NCI-H748 treated with DMSO at 0.1 percent for 48 hours (cell line): ENCODE results near the gene GLTPD2.

ENCODE experiments used
- DNase-seq: peaks from one replicate; lab custom pipeline; 2025; lab: John Stamatoyannopoulos, UW

Gene GLTPD2

DNA sequence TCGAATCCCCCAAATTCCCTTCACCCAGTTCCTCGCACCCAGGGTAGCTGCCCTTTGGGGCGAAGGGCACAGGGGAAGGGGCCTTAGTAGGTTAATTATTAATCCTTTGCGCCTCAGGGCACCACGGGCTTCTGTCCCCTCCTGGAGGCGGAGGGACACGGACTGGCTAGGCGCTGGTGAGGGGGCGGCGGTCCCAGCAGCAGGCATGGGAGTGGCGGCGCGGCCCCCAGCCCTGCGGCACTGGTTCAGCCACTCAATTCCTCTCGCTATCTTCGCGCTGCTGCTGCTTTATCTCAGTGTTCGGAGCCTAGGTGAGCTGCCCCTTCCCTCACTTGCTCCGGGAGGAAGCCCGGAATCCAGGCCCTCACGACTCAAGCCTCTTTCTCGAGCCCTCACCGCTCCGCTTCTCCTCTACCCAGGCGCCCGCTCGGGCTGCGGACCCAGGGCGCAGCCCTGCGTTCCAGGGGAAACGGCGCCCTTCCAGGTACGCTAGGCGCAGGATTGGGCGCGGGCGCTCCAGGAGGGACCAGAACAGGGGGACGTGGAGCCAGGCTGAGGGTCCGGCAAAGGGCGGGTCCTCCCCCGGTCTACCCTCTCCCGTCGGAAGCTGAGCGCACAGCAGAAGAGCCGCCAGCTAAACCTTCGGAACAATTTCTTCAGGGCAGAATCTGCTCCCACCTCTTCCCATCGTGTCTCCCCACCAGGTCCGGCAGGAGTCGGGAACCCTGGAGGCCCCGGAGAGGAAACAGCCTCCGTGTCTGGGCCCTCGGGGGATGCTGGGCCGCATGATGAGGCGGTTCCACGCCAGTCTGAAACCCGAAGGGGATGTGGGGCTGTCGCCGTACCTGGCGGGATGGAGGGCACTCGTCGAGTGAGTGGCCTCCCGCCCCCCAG lies at the start of gene GLTPD2:
Gene GLTPD2, plus strand, starts transcription at position 158 of the 894 bp plus-strand sequence. Its CDS starts 48 bp downstream, at position 206.
- DNase-seq, result no peak

DNA sequence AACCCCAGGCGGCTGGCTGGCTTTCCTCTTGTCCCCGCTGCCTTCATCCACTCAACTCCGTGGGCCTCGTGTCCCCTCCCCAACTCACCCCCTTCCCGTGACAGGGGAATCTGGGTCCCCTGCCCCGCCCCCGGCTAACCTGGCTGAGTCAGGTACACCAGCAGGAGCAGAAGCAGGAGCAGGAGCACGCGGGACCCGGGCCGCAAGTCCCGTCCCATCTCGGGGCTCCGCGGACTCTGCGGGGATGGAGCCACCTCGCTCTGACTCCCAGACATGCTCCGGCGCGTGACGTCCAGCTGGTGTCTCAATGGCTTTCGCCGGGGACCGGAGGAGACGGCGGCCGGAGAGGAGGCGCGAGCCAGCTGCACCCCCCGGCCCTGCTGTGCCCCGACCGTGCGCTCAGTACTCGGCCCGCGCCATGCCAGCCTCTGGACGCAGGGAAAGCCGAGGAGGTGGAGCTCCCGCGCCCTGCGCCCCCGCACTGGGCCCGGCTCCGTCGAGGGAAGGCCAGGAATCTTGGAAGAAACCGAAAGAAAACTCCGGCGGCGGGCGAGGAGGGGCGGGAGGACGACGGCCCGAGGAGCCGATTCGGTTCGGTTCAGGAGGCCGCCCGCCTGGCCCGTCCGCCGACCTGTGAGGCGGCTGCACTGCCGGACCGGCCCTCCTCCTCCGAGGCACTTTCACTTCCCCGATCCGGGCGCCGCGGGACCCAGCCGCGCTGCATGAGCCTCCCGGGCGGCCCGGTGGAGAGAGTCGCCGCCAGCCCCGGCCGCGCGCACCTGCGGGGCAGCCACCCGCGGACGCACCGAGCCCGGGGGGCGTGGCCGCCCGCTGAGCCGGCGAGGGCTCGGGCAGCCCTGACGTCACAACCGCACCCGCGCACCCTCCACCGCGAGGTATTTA lies 49.4 kb upstream of the GLTPD2 start, which contains the start of the genes CXCL16 and ZMYND15:
Gene CXCL16, minus strand, starts transcription at position 807 of the 903 bp plus-strand sequence. Its CDS starts 589 bp downstream, at position 218.
Gene ZMYND15, plus strand, starts transcription at position 712 of the 903 bp plus-strand sequence. CDS start 716 bp downstream, outside the sequence.
- no peak for DNase-seq

DNA sequence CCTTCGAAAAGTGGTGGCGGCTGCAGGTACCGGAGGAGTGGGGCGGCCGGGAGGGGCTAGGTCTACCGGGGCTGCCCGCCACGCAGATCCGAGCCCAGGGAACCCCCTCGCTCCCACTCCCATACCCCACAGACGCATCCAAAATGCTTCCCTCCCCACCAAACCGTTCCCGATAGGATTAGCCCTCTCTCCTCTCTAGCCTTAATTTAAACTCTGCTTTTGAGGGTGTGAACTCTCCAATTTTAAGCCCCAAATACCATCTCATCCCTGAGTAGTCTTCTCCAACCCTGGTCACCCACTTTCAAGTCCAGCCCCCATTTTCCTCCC lies 48.8 kb upstream of the GLTPD2 start:
- no peak for DNase-seq

DNA sequence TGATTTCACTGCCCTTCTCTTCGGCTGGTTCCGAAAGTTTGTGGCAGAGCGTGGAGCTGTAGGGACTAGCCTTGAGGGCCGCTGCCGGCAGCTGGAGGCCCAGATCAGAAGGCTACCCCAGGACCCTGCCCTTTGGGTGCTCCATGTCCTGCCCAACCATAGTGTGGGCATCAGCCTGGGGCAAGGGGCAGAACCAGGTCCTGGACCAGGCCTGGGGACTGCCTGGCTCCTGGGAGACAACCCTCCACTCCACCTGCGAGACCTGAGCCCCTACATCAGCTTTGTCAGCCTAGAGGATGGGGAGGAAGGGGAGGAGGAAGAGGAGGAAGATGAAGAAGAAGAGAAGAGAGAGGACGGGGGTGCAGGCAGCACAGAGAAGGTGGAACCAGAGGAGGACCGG lies 48.2 kb upstream of the GLTPD2 start:
- DNase-seq, result no peak

DNA sequence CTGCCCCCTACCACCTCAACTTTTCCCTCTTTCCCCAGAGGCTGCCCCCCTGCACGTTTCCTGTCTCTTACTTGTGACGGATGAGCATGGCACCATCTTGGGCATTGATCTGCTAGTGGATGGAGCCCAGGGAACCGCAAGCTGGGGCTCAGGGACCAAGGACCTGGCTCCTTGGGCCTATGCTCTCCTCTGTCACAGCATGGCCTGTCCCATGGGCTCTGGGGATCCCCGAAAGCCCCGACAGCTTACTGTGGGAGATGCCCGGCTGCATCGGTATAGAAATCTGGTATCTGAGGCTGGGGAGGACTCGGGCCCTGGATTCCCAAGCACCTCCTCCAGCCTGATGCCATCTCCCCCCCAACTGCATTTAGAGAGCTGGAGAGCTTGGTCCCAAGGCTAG lies 47.2 kb upstream of the GLTPD2 start:
- DNase-seq, result no peak

DNA sequence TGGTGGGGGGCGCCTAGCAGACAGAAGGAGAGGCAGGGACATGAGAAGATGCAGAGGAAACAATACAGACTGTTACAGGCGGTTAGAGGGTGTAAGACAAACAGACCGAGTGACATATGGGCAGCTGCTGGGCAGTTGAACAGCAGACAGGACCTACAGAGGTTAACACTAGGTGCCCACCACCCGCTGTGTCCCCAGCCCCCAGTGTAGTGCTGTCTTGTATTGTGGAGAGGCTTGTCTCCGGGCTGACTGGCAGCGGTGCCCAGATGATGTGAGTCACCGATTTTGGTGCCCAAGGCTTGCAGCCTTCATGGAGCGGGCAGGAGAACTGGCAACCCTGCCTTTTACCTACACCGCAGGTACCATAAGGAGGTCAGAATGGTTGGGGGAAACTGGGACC lies 46.6 kb upstream of the GLTPD2 start:
- DNase-seq, result no peak

DNA sequence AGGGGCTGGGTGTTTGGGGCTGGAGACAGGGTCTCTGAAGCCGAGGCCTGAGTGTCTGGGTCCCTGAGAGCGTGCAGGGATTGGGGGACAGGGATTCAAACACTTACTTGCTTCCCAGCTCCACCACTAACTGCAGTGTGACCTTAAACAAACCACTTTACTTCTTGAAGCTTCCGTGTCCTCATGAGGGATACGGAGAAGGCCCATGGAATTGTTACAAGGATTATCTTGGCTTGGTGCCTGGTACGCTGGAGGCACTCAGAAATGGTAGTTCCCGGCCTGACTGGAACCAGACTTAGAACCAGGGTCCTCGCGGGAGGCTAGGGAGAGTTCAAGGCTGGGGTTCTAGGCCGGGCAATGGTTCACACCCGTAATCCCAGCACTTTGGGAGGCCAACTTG lies 46.1 kb upstream of the GLTPD2 start:
- no peak for DNase-seq

DNA sequence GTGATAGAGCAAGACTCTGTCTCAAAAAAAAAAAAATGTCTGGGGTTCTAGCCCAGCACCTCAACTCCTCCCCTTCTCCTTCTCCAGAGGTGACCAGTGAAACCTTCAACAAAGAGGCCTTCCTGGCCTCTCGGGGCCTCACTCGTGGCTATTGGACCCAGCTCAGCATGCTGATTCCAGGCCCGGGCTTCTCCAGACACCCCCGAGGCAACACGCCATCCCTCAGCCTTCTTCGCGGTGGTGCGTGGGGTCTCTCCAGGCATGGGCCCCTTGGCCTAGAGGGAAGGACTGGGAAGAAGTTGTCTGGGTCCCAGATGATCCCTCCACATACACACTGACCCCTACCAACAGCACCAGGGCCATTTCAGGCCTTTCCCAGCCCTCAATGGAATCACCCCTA lies 45.5 kb upstream of the GLTPD2 start:
- no peak for DNase-seq

DNA sequence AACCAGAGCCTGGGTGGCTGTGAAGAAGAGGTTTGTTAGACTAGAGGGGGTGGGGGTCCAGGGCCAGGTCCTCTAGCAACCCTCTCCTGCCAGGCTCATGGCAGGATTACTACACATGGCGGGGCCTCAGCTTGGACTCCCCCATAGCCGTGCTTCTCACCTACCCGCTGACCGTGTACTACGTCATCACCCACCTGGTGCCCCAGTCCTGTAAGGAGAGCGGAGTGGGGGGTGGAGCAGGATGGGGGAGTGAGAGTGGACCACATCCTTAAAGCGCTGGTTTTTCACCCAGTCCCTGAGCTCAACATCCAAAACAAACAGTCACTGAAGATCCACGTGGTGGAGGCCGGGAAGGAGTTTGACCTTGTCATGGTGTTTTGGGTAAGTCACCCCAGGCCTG lies 44.9 kb upstream of the GLTPD2 start:
- no peak for DNase-seq

DNA sequence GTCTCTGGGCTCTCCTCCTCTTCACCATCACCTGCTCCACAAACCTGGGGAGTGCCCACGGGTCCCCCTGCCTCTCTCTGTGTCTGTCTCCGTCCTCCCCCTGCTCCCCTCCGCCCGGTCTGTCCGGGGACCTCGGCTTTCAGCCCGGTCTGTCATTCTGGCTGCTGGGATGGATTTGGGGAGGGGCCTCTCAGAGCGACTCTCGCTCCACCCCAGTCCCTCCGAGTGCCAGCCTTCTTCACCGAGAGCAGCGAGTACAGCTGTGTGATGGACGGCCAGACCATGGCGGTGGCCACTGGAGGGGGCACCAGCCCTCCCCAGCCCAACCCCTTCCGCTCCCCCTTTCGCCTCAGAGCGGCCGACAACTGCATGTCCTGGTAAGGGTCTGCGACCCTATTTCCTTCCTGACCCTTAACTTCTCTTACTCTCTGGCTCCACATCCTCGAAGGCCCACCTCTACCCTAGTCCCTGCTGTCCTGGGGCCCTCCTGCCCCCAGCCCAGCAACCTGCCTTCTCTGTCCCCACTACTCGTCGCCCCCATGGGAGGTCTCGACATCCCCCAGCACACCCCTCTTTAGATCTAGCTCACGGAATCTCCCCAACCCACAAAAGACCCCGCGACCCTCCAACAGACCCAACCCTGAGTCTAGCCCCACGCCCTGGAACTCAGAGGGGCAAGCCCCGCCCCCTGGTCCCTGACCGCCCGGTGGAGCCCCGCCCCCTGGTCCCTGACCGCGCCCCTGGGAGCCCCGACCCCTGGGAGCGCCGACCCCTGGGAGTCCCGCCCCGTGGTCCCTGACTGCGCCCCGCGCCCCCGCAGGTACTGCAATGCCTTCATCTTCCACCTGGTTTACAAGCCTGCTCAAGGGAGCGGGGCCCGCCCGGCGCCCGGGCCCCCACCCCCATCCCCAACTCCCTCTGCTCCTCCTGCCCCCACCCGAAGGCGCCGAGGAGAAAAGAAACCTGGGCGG lies 43.5 kb upstream of the GLTPD2 start:
- no peak for DNase-seq

DNA sequence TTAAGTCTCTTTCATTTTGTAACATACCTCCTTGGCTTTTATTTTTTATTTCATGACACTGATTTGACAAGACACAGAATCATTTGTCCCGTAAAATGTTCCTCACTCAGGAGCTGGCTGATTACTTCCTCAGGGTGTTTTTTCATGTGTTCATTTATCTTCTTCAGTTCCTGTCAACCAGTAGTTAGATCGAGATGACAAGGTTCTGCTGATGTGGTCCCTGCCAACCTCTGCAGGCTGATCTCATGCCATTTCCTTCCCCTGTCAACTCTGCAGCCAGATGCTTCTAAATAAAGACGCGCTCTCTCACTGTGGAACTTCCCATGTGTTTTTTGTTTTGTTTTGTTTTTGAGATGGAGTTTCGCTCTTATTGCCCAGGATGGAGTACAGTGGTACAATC lies 40.9 kb upstream of the GLTPD2 start:
- no peak for DNase-seq

DNA sequence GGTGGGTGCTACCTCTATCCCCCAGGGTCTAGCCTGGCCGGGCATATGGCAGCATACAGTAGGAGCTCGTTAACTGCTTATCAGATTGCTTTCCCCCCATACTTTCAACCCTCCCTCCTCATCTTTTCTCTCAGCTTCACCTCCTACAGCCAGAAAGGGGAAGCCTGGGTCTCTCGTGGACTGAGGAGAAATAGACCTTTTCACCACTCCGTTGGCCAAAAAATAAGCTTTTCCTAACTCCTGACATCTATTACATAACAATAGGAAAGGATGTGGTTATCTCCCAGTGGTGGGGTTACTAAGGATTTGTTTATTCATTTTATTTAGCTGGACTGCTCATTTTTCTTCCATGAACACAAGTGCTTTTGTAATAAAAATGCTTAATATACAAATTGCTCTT lies 40.1 kb upstream of the GLTPD2 start:
- DNase-seq, result no peak

DNA sequence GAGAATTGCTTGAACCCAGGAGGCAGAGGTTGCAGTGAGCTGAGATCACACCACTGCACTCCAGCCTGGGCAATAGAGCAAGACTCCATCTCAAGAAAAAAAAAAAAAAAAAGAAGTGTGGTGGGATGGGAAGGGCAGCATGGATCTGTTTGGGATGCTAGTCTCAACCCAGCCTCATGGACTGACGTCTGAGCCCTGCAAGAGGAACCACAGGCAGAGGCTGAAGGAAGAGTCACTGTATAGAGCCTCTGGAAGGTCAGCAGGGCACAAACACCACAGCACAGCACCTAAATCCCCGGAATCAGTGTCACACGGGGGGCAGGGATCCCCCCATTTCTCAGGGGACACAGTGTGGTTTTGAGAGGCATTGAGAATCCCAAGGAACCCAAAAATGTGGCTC lies 38.2 kb upstream of the GLTPD2 start:
- DNase-seq, result no peak

DNA sequence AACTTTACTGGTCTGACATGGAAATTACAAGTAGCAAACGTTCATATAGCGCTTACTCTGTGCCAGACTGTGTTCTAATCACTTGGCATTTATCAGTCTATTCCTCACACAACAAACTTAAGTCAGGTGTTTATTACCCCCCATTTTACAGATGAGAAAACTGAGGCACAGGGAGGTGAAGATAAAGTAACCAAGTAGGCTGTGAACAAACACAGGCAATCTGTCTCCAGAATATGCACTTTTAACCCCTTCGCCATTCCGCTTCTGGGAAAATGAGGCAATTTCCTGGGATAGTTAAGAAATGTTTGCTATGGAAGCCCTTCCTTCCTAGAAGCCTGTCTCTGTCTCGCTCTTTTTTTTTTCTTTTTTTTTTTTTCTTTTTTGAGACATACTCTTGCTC lies 36.8 kb upstream of the GLTPD2 start:
- DNase-seq, result no peak

DNA sequence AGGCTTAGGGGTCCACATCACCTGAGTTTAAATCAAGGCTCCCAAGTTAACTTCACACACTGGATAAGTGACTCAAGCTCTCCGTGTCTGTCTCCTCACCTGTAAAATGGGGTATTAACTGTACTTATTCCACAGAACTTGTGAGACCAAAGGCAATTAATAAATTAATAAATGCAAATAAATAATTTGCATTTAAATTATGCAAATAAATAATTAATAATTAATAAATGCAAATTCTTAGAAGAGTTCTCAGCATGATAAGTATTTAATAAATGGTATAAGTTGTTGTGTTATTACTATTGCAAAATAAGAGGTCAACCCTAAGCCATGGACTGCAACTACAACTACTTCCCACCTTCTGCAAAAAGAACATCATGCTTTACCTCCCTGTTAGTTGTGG lies 35.4 kb upstream of the GLTPD2 start:
- no peak for DNase-seq

DNA sequence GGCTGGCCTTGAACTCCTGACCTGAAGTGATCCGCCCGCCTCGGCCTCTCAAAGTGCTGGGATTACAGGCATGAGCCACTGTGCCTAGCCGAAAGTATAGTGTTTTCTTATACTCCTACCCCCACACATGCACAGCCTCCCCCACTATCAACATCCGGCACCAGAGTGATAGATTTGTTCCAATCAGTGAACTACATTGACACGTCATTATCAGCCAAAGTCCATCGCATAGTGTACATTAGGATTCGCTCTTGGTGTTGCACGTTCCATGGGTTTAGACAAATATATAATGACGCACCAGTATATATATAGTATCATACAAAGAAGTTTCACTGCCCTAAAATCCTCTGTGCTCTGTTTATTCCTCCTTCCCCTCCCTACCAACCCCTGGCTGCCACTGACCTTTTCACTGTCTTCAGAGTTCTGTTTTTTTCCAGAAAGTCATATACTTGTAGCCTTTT lies 29.0 kb upstream of the GLTPD2 start:
- DNase-seq, result no peak

DNA sequence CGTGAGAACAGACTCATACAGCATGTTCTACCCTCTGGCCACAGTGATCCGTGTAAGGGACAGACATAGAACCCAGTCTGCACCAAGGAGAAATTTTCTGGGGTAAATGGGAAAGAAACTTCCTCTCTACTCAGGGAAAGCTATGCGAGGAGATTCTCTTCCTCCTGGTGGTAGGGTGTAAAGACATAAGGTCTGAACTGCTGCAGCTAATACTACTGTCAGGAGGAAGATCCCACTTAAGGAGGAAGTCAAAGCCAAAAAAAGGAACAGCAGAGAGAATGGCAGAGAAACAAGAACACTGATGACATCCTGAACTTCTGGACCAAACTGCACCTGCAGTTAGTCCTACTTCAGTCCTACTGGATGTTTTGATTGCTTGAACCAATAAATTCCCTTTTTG lies 24.2 kb upstream of the GLTPD2 start:
- DNase-seq, result no peak

DNA sequence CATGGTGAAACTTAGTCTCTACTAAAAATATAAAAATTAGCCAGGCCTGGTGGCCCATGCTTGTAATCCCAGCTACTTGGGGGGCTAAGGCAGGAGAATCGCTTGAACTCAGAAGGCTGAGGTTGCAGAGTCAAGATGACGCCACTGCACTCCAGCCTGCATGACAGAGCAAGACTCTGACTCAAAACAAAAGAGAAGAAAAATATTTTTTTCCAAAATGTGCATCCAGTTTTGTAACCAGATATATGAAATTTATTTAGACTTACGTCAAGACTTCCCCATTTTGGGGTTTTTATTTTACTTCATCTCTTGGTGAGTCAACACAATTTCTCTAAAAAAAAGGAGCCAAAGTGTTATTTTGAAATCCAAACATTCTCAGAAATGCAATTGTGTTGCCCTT lies 22.6 kb upstream of the GLTPD2 start:
- DNase-seq, result no peak

DNA sequence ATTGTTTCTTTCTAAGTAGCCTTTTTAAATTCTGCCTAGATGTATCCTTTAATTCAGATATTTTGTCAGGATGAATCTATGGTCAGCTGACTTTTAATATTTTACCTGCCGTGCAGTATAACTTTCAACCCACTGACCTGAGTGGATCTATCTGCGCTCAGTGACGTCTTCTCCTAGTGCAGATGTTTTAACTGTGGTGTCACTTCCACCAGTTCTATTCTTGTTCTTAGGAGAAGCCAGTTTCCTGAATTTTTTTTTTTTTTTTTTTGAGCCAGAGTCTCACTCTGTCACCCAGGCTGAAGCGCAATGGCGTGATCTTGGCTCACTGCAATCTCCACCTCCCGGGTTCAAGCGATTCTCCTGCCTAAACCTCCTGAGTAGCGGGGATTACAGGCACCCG lies 22.0 kb upstream of the GLTPD2 start:
- no peak for DNase-seq

DNA sequence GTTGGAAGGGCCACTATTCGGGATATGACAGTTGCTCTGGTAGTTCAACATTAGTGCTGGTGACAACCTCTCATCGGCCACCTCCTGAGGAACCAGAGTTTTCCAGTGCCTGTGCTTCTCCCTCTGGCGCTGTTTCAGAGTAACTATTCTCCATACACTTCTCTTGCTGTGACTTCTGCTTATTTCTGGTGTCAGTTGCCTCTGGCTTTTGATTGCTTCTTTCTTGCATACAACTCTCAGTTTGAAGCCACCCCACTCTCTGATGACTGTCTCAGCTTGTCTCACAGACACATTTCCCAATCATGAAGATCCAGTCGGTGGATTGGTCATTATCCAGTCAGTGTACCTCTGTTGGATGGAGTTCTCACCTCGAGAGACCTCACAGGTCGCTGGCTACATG lies 20.5 kb upstream of the GLTPD2 start:
- no peak for DNase-seq

DNA sequence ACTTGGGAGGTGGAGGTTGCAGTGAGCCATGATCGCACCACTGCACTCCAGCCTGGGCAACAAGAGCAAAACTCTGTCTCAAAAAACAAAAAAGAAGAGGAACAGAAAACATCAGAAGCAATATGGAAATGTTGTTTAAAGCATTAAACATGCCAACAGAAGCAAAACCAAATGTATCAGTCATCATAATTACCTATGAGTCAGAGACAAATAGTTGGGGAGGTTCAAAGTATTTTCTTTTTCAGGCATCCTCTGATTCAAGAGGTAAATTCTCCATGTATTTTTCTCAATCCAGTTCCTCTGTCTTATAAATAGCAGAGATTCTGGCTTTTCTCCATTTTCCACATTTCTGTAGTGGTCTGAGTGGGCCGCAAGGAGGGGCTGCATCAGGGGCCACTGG lies 19.1 kb upstream of the GLTPD2 start:
- no peak for DNase-seq
